Neuronal stem cell (in vitro differentiated cells): ENCODE measurements around the gene OR8U1.

Source experiments
- DNase-seq: peaks from one replicate; pipeline ENCODE4 v3.0.0-alpha.2; 2013; ENCODE audit warnings: low spot score
- H2AFZ ChIP-seq: one replicate; pipeline ENCODE4 v1.6.1; 2013; ENCODE audit warnings: mild to moderate bottlenecking, low read length, inconsistent platforms
- H2AK5ac ChIP-seq: 2 replicates; pipeline ENCODE4 v1.6.1; 2013; ENCODE audit warnings: low read depth, mild to moderate bottlenecking, inconsistent platforms, low read length, moderate library complexity, mixed read lengths
- H2BK120ac ChIP-seq: 2 replicates; pipeline ENCODE4 v1.6.1; 2013; ENCODE audit warnings: low read depth, mild to moderate bottlenecking, inconsistent platforms, low read length, moderate library complexity, mixed read lengths
- H2BK12ac ChIP-seq: one replicate; pipeline ENCODE4 v1.6.1; 2013; ENCODE audit warnings: low read length, inconsistent platforms
- H2BK15ac ChIP-seq: 2 replicates; pipeline ENCODE4 v1.6.1; 2013; ENCODE audit warnings: mild to moderate bottlenecking, low read length, inconsistent platforms, mixed read lengths
- H2BK5ac ChIP-seq: one replicate; pipeline ENCODE4 v1.6.1; 2013; ENCODE audit warnings: inconsistent platforms, mild to moderate bottlenecking, low read length, moderate library complexity
- H3K14ac ChIP-seq: one replicate; pipeline ENCODE4 v1.6.1; 2013; ENCODE audit warnings: low read length, inconsistent platforms
- H3K18ac ChIP-seq: 2 replicates; pipeline ENCODE4 v1.6.1; 2013; ENCODE audit warnings: low read length, inconsistent platforms
- H3K23ac ChIP-seq: 2 replicates; pipeline ENCODE4 v1.6.1; 2013; ENCODE audit warnings: low read depth, mild to moderate bottlenecking, mixed read lengths, low read length, inconsistent platforms; ENCODE audit not compliant: poor library complexity
- H3K27ac ChIP-seq: replicated peaks from 3 replicates; pipeline ENCODE4 v1.5.1; 2013; ENCODE audit warnings: low read length, inconsistent platforms
- H3K27me3 ChIP-seq, 3 experiments: 2 replicates each; pipeline ENCODE4 v1.6.1; 2013; ENCODE audit warnings: low read length in 3 of 3, mild to moderate bottlenecking in 2 of 3, inconsistent platforms in 1 of 3, low read depth in 1 of 3, mixed read lengths in 1 of 3, moderate library complexity in 1 of 3; ENCODE audit not compliant: control insufficient read depth in 3 of 3, insufficient read depth in 3 of 3
- H3K36me3 ChIP-seq, 2 donors: replicated peaks in 1 of 2; 2 replicates each; pipeline ENCODE4 v1.6.1; 2013; ENCODE audit warnings: low read length in 2 of 2; ENCODE audit not compliant: control insufficient read depth in 2 of 2, insufficient read depth in 2 of 2
- H3K4ac ChIP-seq: 2 replicates; pipeline ENCODE4 v1.6.1; 2013; ENCODE audit warnings: inconsistent platforms, mild to moderate bottlenecking, low read length, moderate library complexity
- H3K4me1 ChIP-seq, 2 donors: 1 replicate in 1 of 2; 2 replicates in 1 of 2; pipeline ENCODE4 v1.6.1; 2013; ENCODE audit warnings: low read length in 2 of 2, low read depth in 1 of 2; ENCODE audit not compliant: control insufficient read depth in 2 of 2, insufficient read depth in 1 of 2
- H3K4me2 ChIP-seq: one replicate; pipeline ENCODE4 v1.6.1; 2013; ENCODE audit warnings: mild to moderate bottlenecking, low read length, inconsistent platforms; ENCODE audit not compliant: insufficient read depth, poor library complexity, severe bottlenecking
- H3K4me3 ChIP-seq, 2 donors: 2 replicates each; pipeline ENCODE4 v1.5.1; 2013; ENCODE audit warnings: low read length in 2 of 2, mild to moderate bottlenecking in 2 of 2, inconsistent platforms in 1 of 2, moderate library complexity in 1 of 2
- H3K79me1 ChIP-seq: one replicate; pipeline ENCODE4 v1.6.1; 2013; ENCODE audit warnings: low read depth, mild to moderate bottlenecking, inconsistent platforms, low read length, moderate library complexity
- H3K9ac ChIP-seq: one replicate; pipeline ENCODE4 v1.6.1; 2013; ENCODE audit warnings: mild to moderate bottlenecking, low read depth, low read length, inconsistent platforms; ENCODE audit not compliant: poor library complexity
- H3K9me3 ChIP-seq, 2 donors: replicated peaks in 1 of 2; 2 replicates each; pipeline versions ENCODE3 to v1.6.1; 2013; ENCODE audit warnings: low read length in 2 of 2, mild to moderate bottlenecking in 2 of 2, inconsistent platforms in 1 of 2, low read depth in 1 of 2, mixed read lengths in 1 of 2, moderate library complexity in 1 of 2; ENCODE audit not compliant: control insufficient read depth in 2 of 2, insufficient read depth in 1 of 2
- H4K8ac ChIP-seq: one replicate; pipeline ENCODE4 v1.6.1; 2013; ENCODE audit warnings: low read depth, mild to moderate bottlenecking, inconsistent platforms, low read length, moderate library complexity
- H4K91ac ChIP-seq: one replicate; pipeline ENCODE4 v1.6.1; 2013; ENCODE audit warnings: low read length, low read depth, mild to moderate bottlenecking, inconsistent platforms; ENCODE audit not compliant: poor library complexity
- WGBS, 2 donors: extraction: QIAGEN DNeasy Blood & Tissue Kit; methylation state at CpG; one replicate each; pipeline ENCODE4 v1.1.7; 2013; ENCODE audit warnings: missing lambda C conversion rate in 2 of 2, mixed read lengths in 1 of 2; ENCODE audit not compliant: insufficient read length in 2 of 2, insufficient replicate concordance in 1 of 2; ENCODE audit errors: extremely low coverage in 2 of 2; 5-methylcytosine and 5-hydroxymethylcytosine counted together

OR8U1 gene

GRCh38 chr11:56345739-56346138 is 29.7 kb upstream of the OR8U1 start, which contains the start of gene OR8K1:
OR8K1 (plus strand) TSS chr11:56346039; CDS start chr11:56346039, 0 bp downstream.
- Histone ChIP-seq H3K79me1 (no peaks in the 10 kb centered on the region), H3K4me1 (no peaks in the 10 kb centered on the region), H2BK12ac (no peak within 1 kb of the TSS), H3K4me3 (no peak within 1 kb of the TSS), H4K91ac (no peak within 1 kb of the TSS), H3K4ac (no peak within 1 kb of the TSS), H3K23ac (no peak within 1 kb of the TSS), H2AK5ac (no peak within 1 kb of the TSS), H3K14ac (no peak within 1 kb of the TSS), H4K8ac (no peak within 1 kb of the TSS), H3K27me3 (no peaks in the 10 kb centered on the region), H3K36me3 (no peaks in the 10 kb centered on the region), H2BK15ac (no peak within 1 kb of the TSS), H2BK5ac (no peak within 1 kb of the TSS), H3K9me3 (no peaks in the 10 kb centered on the region), H3K4me2 (no peak within 1 kb of the TSS), H3K27ac (no peak within 1 kb of the TSS), H2BK120ac (no peak within 1 kb of the TSS), H2AFZ (no peak within 1 kb of the TSS), H3K9ac (no peak within 1 kb of the TSS), H3K18ac (no peak within 1 kb of the TSS)
- no CpG with 5 or more reads among the region's 1 CpG for WGBS, 2 donors
- no peak for DNase-seq

- no peak within 1 kb of the TSS for H2AK5ac ChIP-seq
- no peaks in the 10 kb centered on the region for H3K27me3 ChIP-seq
- no peak within 1 kb of the TSS for H2BK12ac ChIP-seq
- H2BK15ac ChIP-seq: no peak within 1 kb of the TSS
- no peaks in the 10 kb centered on the region for H3K4me1 ChIP-seq
- WGBS, 2 donors: no CpG with 5 or more reads among the region's 2 CpGs
- no peak within 1 kb of the TSS for H3K23ac ChIP-seq
- H2BK120ac ChIP-seq: no peak within 1 kb of the TSS
- no peak within 1 kb of the TSS for H3K9ac ChIP-seq
- no peak within 1 kb of the TSS for H4K91ac ChIP-seq
- H3K9me3 ChIP-seq: no peaks in the 10 kb centered on the region
- H2BK5ac ChIP-seq: no peak within 1 kb of the TSS
- H3K36me3 ChIP-seq: no peaks in the 10 kb centered on the region
- H3K4me2 ChIP-seq: no peak within 1 kb of the TSS
- H3K27ac ChIP-seq: no peak within 1 kb of the TSS
- H3K79me1 ChIP-seq: no peaks in the 10 kb centered on the region
- no peak within 1 kb of the TSS for H3K4me3 ChIP-seq
- no peak within 1 kb of the TSS for H2AFZ ChIP-seq
- no peak within 1 kb of the TSS for H3K18ac ChIP-seq
- no peak for DNase-seq
- H3K14ac ChIP-seq: no peak within 1 kb of the TSS
- H4K8ac ChIP-seq: no peak within 1 kb of the TSS
- no peak within 1 kb of the TSS for H3K4ac ChIP-seq
Measured at GRCh38 chr11:56353991-56354390, 21.4 kb upstream of the OR8U1 start, which contains the start of gene OR8J1. OR8J1 (plus strand) TSS chr11:56354291; CDS start chr11:56360247, 5,956 bp downstream.

- no peak for DNase-seq
- no peak overlapping the region for H3K4me2 ChIP-seq
- no peak overlapping the region for H4K91ac ChIP-seq
- no CpG with 5 or more reads among the region's 2 CpGs for WGBS, 2 donors
- H3K14ac ChIP-seq: no peak overlapping the region
- no peak overlapping the region for H2AK5ac ChIP-seq
- H3K36me3 ChIP-seq: no peaks in the 10 kb centered on the region
- H3K4me3 ChIP-seq: no peak overlapping the region
- no peak overlapping the region for H3K27ac ChIP-seq
- H3K79me1 ChIP-seq: no peaks in the 10 kb centered on the region
- H2AFZ ChIP-seq: no peak overlapping the region
- no peak overlapping the region for H3K9ac ChIP-seq
- H3K23ac ChIP-seq: no peak overlapping the region
- H3K4me1 ChIP-seq: no peaks in the 10 kb centered on the region
- H2BK15ac ChIP-seq: no peak overlapping the region
- H3K27me3 ChIP-seq: no peaks in the 10 kb centered on the region
- no peak overlapping the region for H3K4ac ChIP-seq
- no peak overlapping the region for H3K18ac ChIP-seq
- no peak overlapping the region for H2BK12ac ChIP-seq
- no peaks in the 10 kb centered on the region for H3K9me3 ChIP-seq
- no peak overlapping the region for H2BK120ac ChIP-seq
- H4K8ac ChIP-seq: no peak overlapping the region
- no peak overlapping the region for H2BK5ac ChIP-seq
Measured at GRCh38 chr11:56380120-56380519, 4.7 kb downstream of the OR8U1 start.

- Histone ChIP-seq H2BK12ac (no peak overlapping the region), H3K4me1 (no peaks in the 10 kb centered on the region), H3K9me3 (no peaks in the 10 kb centered on the region), H3K9ac (no peak overlapping the region), H3K27ac (no peak overlapping the region), H3K79me1 (no peaks in the 10 kb centered on the region), H3K18ac (no peak overlapping the region), H2AK5ac (no peak overlapping the region), H3K23ac (no peak overlapping the region), H2BK120ac (no peak overlapping the region), H3K4me3 (no peak overlapping the region), H3K27me3 (no peaks in the 10 kb centered on the region), H2AFZ (no peak overlapping the region), H3K4me2 (no peak overlapping the region), H2BK15ac (no peak overlapping the region), H3K36me3 (no peaks in the 10 kb centered on the region), H4K91ac (no peak overlapping the region), H3K14ac (no peak overlapping the region), H3K4ac (no peak overlapping the region), H4K8ac (no peak overlapping the region), H2BK5ac (no peak overlapping the region)
- no peak for DNase-seq
- WGBS, 2 donors: no CpG with 5 or more reads among the region's 3 CpGs
Measured at GRCh38 chr11:56394381-56394780, 19.0 kb downstream of the OR8U1 start.
